OCI-LY3 (cell line): ENCODE data around the gene ZDHHC19.

Source experiments
- H2AFZ ChIP-seq: fragments of 200-600, 300-600 bp; shearing (Covaris generic); 2 replicates; pipeline ENCODE4 v1.6.0; 2014; ENCODE audit warnings: antibody characterized with exemption, low read depth, low read length
- H3K27ac ChIP-seq: fragments of 200-600, 300-600 bp; sonication (generic); 2 replicates; pipeline ENCODE4 v1.5.1; 2014; ENCODE audit warnings: mild to moderate bottlenecking, low read length, moderate library complexity, mixed read lengths
- H3K27me3 ChIP-seq: fragments of 200-600, 300-600 bp; sonication (generic); 2 replicates; pipeline ENCODE4 v1.6.1; 2014; ENCODE audit warnings: low read depth, low read length, mixed read lengths
- H3K36me3 ChIP-seq: fragments of 200-600, 300-600 bp; sonication (generic); replicated peaks from 2 replicates; pipeline ENCODE3; 2014; ENCODE audit warnings: low read depth, low read length, mixed read lengths
- H3K4me1 ChIP-seq: fragments of 300-600, 200-600 bp; sonication (generic); 2 replicates; pipeline ENCODE4 v1.6.1; 2014; ENCODE audit warnings: low read length, mixed read lengths
- H3K4me2 ChIP-seq: fragments of 200-600, 300-600 bp; sonication (generic); 2 replicates; pipeline ENCODE4 v1.6.1; 2014; ENCODE audit warnings: low read length, mixed read lengths
- H3K4me3 ChIP-seq: fragments of 300-600, 200-600 bp; sonication (generic); 2 replicates; pipeline ENCODE4 v1.5.1; 2014; ENCODE audit warnings: antibody characterized with exemption, mild to moderate bottlenecking, low read length, moderate library complexity
- H3K79me2 ChIP-seq: fragments of 300-600, 200-600 bp; shearing (Covaris generic); 2 replicates; pipeline ENCODE4 v1.6.1; 2014; ENCODE audit warnings: mild to moderate bottlenecking, low read length, mixed read lengths
- H3K9ac ChIP-seq: fragments of 300-600, 200-600 bp; shearing (Covaris generic); 2 replicates; pipeline ENCODE4 v1.6.0; 2014; ENCODE audit warnings: mild to moderate bottlenecking, low read length, moderate library complexity
- H3K9me3 ChIP-seq: fragments of 200-600, 300-600 bp; shearing (Covaris generic); 2 replicates; pipeline ENCODE4 v1.6.1; 2014; ENCODE audit warnings: low read length, mixed read lengths; ENCODE audit not compliant: insufficient read depth
- H4K20me1 ChIP-seq: fragments of 200-600, 300-600 bp; sonication (generic); 2 replicates; pipeline ENCODE4 v1.6.1; 2016; ENCODE audit warnings: low read length, mixed read lengths; ENCODE audit not compliant: insufficient read depth
- EZH2phosphoT487 ChIP-seq: fragments of 200-600 bp; shearing (Covaris generic); IDR thresholded peaks from 2 replicates; pipeline ENCODE4 v1.6.1; 2018; ENCODE audit warnings: antibody characterized with exemption, mixed run types, low read depth
- TF ChIP-seq, protein P1 (sequence below): fragments of 200-600, 300-600 bp; sonication (generic); IDR thresholded peaks from 2 replicates; pipeline ENCODE4 v1.5.1; 2014; ENCODE audit warnings: antibody characterized with exemption, low read length, low read depth

The ZDHHC19 gene

DNA sequence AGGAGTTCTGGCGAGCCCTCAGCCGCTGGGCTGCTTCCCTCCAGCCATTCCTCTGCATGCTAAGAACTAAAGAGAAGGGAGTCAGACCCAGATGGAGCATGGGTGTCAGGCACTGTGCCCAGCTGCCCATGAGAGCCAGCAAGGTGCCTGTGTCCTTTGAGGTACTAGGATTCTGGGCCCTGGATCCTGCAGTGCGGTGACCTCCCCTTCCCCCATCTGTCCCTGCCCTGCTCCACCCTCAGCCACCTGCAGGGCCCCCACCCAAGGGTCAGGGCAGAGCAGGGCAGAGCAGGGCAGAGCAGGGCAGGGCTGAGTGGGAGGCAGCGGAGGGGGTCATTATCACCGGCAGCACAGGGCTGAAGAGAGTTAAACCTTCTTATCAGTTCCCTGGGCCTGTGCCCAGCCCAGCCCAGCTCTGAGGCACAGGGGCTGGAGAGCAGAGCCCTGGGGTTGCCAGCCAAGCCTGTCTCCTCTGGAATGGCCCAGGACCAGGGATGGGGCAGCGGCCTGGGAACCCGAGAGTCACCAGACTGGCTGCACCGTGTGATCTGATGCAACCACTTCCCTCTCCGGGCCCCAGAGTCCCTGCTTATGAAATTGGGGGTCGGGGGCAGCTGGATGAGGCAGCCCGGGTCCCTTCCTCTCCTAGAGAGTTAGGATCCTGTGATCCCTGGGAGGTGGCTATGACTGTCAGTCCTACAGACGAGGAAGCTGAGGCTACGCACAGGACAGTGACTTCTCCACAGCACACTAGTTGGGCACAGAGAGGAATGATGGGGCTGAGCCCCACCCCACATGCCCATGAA, 17.3 kb downstream of the ZDHHC19 start:
- Histone ChIP-seq H3K9me3 (no peaks in the 10 kb centered on the region), H3K4me2 (peak overlapping the region; percentile 71), H3K4me3 (peak overlapping the region; percentile 59; the same call in 1 of the 2 replicates), H4K20me1 (no peaks in the 10 kb centered on the region), H3K4me1 (peaks cover 74% of the 10 kb centered on the region), H3K27ac (peak overlapping the region; percentile 91), H2AFZ (peak overlapping the region; percentile 47; the same call in 1 of the 2 replicates), H3K27me3 (no peaks in the 10 kb centered on the region), H3K9ac (peak overlapping the region; percentile 78), H3K36me3 (no peaks in the 10 kb centered on the region), H3K79me2 (peaks cover 17% of the 10 kb centered on the region; the same call in 1 of the 2 replicates)
- TF ChIP-seq, protein P1, sequence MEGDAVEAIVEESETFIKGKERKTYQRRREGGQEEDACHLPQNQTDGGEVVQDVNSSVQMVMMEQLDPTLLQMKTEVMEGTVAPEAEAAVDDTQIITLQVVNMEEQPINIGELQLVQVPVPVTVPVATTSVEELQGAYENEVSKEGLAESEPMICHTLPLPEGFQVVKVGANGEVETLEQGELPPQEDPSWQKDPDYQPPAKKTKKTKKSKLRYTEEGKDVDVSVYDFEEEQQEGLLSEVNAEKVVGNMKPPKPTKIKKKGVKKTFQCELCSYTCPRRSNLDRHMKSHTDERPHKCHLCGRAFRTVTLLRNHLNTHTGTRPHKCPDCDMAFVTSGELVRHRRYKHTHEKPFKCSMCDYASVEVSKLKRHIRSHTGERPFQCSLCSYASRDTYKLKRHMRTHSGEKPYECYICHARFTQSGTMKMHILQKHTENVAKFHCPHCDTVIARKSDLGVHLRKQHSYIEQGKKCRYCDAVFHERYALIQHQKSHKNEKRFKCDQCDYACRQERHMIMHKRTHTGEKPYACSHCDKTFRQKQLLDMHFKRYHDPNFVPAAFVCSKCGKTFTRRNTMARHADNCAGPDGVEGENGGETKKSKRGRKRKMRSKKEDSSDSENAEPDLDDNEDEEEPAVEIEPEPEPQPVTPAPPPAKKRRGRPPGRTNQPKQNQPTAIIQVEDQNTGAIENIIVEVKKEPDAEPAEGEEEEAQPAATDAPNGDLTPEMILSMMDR: no peak
- TF ChIP-seq EZH2phosphoT487: no peak

- H3K4me1 ChIP-seq: peaks cover 80% of the 10 kb centered on the region
Observed at GRCh38 chr3:196193133-196193735, 18.0 kb downstream of the ZDHHC19 start.

GRCh38 chr3:196192524-196193051, 18.6 kb downstream of the ZDHHC19 start:
- Histone ChIP-seq H3K4me1 (peaks cover 87% of the 10 kb centered on the region), H2AFZ (no peak overlapping the region), H3K4me2 (peak overlapping the region; percentile 71)

More at GRCh38 chr3:196193133-196193735, 18.0 kb downstream of the ZDHHC19 start:
- H3K9me3 ChIP-seq: no peaks in the 10 kb centered on the region
- peak overlapping the region; percentile 59 for H3K4me3 ChIP-seq
- peak overlapping the region; percentile 91 for H3K27ac ChIP-seq
- H2AFZ ChIP-seq: peak overlapping the region; percentile 47; the same call in 1 of the 2 replicates
- no peaks in the 10 kb centered on the region for H4K20me1 ChIP-seq
- H3K79me2 ChIP-seq: peaks cover 20% of the 10 kb centered on the region; the same call in 1 of the 2 replicates
- peak overlapping the region; percentile 78 for H3K9ac ChIP-seq
- peak overlapping the region; percentile 71 for H3K4me2 ChIP-seq
- H3K27me3 ChIP-seq: no peaks in the 10 kb centered on the region
- no peak for TF ChIP-seq EZH2phosphoT487
- TF ChIP-seq, protein P1: no peak
- no peaks in the 10 kb centered on the region for H3K36me3 ChIP-seq

More at GRCh38 chr3:196192524-196193051, 18.6 kb downstream of the ZDHHC19 start:
- H4K20me1 ChIP-seq: no peaks in the 10 kb centered on the region
- TF ChIP-seq EZH2phosphoT487: no peak
- TF ChIP-seq, protein P1: no peak
- no peaks in the 10 kb centered on the region for H3K9me3 ChIP-seq
- H3K27me3 ChIP-seq: no peaks in the 10 kb centered on the region
- H3K36me3 ChIP-seq: no peaks in the 10 kb centered on the region
- H3K9ac ChIP-seq: peak overlapping the region; percentile 78
- peaks cover 20% of the 10 kb centered on the region; the same call in 1 of the 2 replicates for H3K79me2 ChIP-seq
- peak overlapping the region; percentile 91 for H3K27ac ChIP-seq
- H3K4me3 ChIP-seq: peak overlapping the region; percentile 59
